ENCODE measurements around the gene ABCA12.

Gene ABCA12

GRCh38 chr2:215002500-215002899 is 135.9 kb downstream of the ABCA12 start:
- no peak for DNase-seq (ENCODE audit: insufficient read length, low spot score)
- peak; percentile 45 for FAIRE-seq
- no peak for TF ChIP-seq POLR2A (IDR thresholded peaks at IDR 0.05; ENCODE audit: low read depth, low read length)

GRCh38 chr2:215000721-215001120 is 137.7 kb downstream of the ABCA12 start:
- FAIRE-seq (no peak), DNase-seq (ENCODE audit: insufficient read length, low spot score) (no peak)
- TF ChIP-seq POLR2A (IDR thresholded peaks at IDR 0.05; ENCODE audit: low read depth, low read length) = no peak

- FAIRE-seq (no peak), DNase-seq (ENCODE audit: insufficient read length, low spot score) (no peak)
- no peak for TF ChIP-seq POLR2A (IDR thresholded peaks at IDR 0.05; ENCODE audit: low read depth, low read length)
Measured at GRCh38 chr2:214995926-214996670, 142.3 kb downstream of the ABCA12 start.

- no peak for DNase-seq (ENCODE audit: insufficient read length, low spot score)
- no peak for FAIRE-seq
- no peak for TF ChIP-seq POLR2A (IDR thresholded peaks at IDR 0.05; ENCODE audit: low read depth, low read length)
Measured at GRCh38 chr2:214995409-214995808, 143.0 kb downstream of the ABCA12 start.

GRCh38 chr2:214992911-214993310 is 145.5 kb downstream of the ABCA12 start:
- DNase-seq (ENCODE audit: insufficient read length, low spot score) = no peak
- TF ChIP-seq POLR2A (IDR thresholded peaks at IDR 0.05; ENCODE audit: low read depth, low read length) = no peak
- FAIRE-seq = no peak

GRCh38 chr2:214989187-214989586 is 149.2 kb downstream of the ABCA12 start:
- FAIRE-seq (no peak), DNase-seq (ENCODE audit: insufficient read length, low spot score) (no peak)
- TF ChIP-seq POLR2A (IDR thresholded peaks at IDR 0.05; ENCODE audit: low read depth, low read length) = no peak

- DNase-seq (ENCODE audit: insufficient read length, low spot score) (no peak), FAIRE-seq (no peak)
- no peak for TF ChIP-seq POLR2A (IDR thresholded peaks at IDR 0.05; ENCODE audit: low read depth, low read length)
Measured at GRCh38 chr2:214987261-214987660, 151.2 kb downstream of the ABCA12 start.

- no peak for TF ChIP-seq POLR2A (IDR thresholded peaks at IDR 0.05; ENCODE audit: low read depth, low read length)
- DNase-seq (ENCODE audit: insufficient read length, low spot score) = no peak
- no peak for FAIRE-seq
Measured at GRCh38 chr2:214985619-214986018, 152.8 kb downstream of the ABCA12 start.

- no peak for FAIRE-seq
- DNase-seq (ENCODE audit: insufficient read length, low spot score) = no peak
- no peak for TF ChIP-seq POLR2A (IDR thresholded peaks at IDR 0.05; ENCODE audit: low read depth, low read length)
Measured at GRCh38 chr2:214966420-214966819, 172.0 kb downstream of the ABCA12 start.

- DNase-seq (ENCODE audit: insufficient read length, low spot score) = no peak
- no peak for FAIRE-seq
- no peak for TF ChIP-seq POLR2A (IDR thresholded peaks at IDR 0.05; ENCODE audit: low read depth, low read length)
Measured at GRCh38 chr2:214960677-214961076, 177.7 kb downstream of the ABCA12 start.

- FAIRE-seq (no peak), DNase-seq (ENCODE audit: insufficient read length, low spot score) (no peak)
- TF ChIP-seq POLR2A (IDR thresholded peaks at IDR 0.05; ENCODE audit: low read depth, low read length) = no peak
Measured at GRCh38 chr2:214946949-214947348, 191.5 kb downstream of the ABCA12 start.

- no peak for FAIRE-seq
- no peak for TF ChIP-seq POLR2A (IDR thresholded peaks at IDR 0.05; ENCODE audit: low read depth, low read length)
Measured at GRCh38 chr2:214934006-214934405, 204.4 kb downstream of the ABCA12 start.

GRCh38 chr2:214904634-214905033 is 233.8 kb downstream of the ABCA12 start:
- TF ChIP-seq POLR2A (IDR thresholded peaks at IDR 0.05; ENCODE audit: low read depth, low read length) = no peak
- FAIRE-seq = no peak

More at GRCh38 chr2:214934006-214934405, 204.4 kb downstream of the ABCA12 start:
- DNase-seq (ENCODE audit: insufficient read length, low spot score) = no peak

GRCh38 chr2:214904176-214904575 is 234.2 kb downstream of the ABCA12 start:
- TF ChIP-seq POLR2A (IDR thresholded peaks at IDR 0.05; ENCODE audit: low read depth, low read length) = no peak
- DNase-seq (ENCODE audit: insufficient read length, low spot score) = no peak
- FAIRE-seq = no peak

More at GRCh38 chr2:214904634-214905033, 233.8 kb downstream of the ABCA12 start:
- no peak for DNase-seq (ENCODE audit: insufficient read length, low spot score)

GRCh38 chr2:214902286-214902685 is 236.1 kb downstream of the ABCA12 start:
- FAIRE-seq (no peak), DNase-seq (ENCODE audit: insufficient read length, low spot score) (no peak)

More at GRCh38 chr2:214902286-214902685, 236.1 kb downstream of the ABCA12 start:
- TF ChIP-seq POLR2A (IDR thresholded peaks at IDR 0.05; ENCODE audit: low read depth, low read length) = no peak

Data from H54 (cell line).